Forelimb muscle (tissue), 1 donor: ENCODE measurements around the gene CR1. TPM values are rescaled to one million over a fixed set of nuclear protein-coding genes. Genes with fewer than 3 reads are reported as not detected.
"Not testable (repeated sequence)": the region's sequence is repeated elsewhere in the genome, so short reads cannot be mapped to it uniquely, and the experiment has no call there.

Source experiments
- DNase-seq: peaks from one replicate; pipeline ENCODE4 v3.0.0-alpha.2; 2013; ENCODE audit warnings: low read depth
- polyA plus RNA-seq: library from polyadenylated mRNA; unstranded; fragments of 120-200 nt; gene quantifications from one replicate; pipeline ENCODE4 v1.2.1, GENCODE V29; 2013; ENCODE audit not compliant: insufficient read length

Gene CR1
- polyA plus RNA-seq, 1 donor: 0.78 TPM

DNA sequence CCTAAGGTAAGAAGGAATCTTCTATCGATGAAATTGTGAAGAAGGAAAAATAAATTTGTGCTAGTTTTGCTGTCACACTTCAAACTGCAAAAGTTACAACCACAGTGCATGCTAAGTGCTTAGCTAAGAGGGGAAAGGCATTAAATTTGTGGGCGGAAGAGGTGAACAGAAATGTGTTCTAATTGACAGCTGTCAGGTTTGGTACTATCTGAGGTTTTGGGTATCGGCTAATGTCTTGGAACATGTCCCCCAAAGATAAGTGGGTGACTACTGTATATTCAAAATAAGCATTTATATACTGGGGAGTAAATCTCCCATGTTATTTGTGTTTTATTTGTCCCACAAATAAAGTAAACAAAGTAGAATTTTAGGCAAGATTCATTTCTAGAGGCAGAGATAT lies 8.0 kb downstream of the CR1 start:
- no peak for DNase-seq

- no peak for DNase-seq
Measured at GRCh38 chr1:207504438-207504837, 8.5 kb downstream of the CR1 start.

GRCh38 chr1:207510444-207510843 lies 14.5 kb downstream of the CR1 start:
- DNase-seq: no peak

DNA sequence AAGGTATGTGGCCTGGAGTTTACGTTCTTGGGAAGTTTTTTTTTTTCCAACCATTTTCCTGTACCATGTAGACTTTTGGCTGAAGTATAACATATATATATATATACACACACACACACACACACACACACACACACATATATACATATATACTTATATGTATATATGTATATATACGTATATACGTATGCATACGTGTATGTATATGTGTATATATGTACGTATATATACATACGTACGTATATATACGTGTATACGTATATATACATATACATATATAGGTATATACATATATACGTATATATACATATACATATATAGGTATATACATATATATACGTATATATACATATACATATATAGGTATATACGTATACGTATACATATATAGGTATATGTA lies 18.9 kb downstream of the CR1 start:
- DNase-seq: no peak

GRCh38 chr1:207516729-207517128 lies 20.8 kb downstream of the CR1 start:
- no peak for DNase-seq

DNA sequence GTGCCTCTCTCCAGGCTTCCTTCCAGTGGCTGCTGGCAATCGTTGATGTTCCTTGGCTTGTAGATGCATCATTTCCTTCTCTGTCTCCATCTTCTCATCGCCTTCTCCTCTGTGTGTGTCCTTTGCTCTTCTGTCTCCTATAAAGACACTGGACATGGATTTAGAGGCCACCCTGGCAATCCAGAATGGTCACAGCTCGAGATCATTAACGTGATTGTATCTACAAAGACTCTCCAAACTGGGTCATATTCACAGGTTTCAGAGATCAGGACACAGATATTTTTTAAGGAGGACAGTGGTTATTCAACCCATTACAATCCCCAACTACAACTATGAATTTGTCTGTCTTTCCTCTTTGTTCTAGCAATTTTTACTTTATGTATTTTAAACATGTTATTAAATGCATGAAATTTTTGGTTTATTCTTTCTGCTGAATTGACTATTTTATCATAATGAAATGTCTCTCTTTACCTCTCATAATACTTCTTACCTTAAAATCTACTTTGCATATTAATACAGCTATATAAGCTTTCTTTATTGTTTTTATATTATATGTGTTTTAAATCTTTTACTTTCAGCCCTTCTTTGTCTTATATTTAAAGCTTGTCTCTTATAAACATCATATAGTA lies 22.8 kb downstream of the CR1 start:
- DNase-seq: no peak

- no peak for DNase-seq
Measured at GRCh38 chr1:207519505-207520399, 23.8 kb downstream of the CR1 start.

DNA sequence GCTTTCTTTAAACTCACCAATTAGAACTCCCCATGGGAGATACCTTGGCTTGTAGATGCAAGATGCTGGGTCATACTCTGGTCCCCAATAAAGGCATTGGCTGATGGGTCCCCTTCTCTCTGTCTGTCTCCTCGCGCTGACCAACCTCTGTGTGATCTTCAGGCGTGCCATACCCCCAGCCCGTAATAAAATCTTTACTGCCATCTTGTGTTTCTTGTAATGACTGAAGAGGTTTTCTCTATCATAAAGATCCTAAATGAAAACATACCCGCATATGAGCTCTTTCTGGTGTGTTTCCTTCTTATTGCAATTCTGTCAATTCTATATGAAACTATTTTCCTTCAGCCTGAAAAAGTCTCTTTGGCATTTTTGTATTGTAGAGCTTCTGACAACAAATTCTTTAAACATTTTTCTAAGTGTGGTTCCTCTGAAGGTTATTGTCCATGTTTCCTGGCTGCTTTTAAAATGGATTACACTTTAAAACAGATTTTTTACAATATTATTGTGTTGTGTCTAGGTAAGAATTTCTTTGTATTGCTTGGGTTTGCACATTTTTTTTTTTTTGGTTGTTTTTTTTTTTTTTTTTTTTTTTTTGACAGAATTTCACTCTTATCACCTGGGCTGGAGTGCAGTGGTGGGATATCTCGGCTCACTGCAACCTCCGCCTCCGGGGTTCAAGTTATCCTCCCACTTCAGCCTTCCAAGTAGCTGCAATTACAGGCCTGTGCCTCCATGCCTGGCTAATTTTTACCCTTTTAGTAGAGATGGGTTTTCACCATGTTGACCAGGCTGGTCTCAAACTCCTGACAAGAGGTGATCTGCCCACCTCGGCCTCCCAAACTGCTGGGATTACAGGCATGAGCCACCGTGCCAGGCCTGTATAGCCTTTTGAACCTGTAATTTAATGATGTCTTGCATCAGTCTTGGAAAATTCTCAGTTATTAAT lies 24.7 kb downstream of the CR1 start:
- not testable (repeated sequence) for DNase-seq

DNA sequence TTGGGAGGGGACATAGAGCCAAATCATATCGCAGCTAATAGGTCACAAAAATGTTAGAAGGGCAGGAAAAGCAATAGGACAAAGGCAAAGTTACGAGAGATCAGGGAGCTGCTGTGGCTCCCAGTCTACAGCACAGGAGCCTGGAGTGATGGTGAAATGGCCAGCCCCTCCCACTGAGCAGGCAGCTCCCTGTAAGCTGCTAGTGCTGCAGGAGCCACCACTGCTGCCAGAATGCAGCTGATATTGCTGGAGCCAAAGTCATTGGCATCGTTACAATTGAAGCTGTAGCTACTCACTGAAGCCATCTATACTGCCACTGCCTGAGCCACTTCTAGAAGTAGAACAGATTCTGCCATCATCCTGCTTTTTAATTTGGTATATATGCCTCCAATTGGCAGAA lies 29.3 kb downstream of the CR1 start:
- not testable (repeated sequence) for DNase-seq

GRCh38 chr1:207528401-207528800 lies 32.4 kb downstream of the CR1 start:
- DNase-seq: not testable (repeated sequence)

- not testable (repeated sequence) for DNase-seq
Measured at GRCh38 chr1:207536263-207536662, 40.3 kb downstream of the CR1 start.

DNA sequence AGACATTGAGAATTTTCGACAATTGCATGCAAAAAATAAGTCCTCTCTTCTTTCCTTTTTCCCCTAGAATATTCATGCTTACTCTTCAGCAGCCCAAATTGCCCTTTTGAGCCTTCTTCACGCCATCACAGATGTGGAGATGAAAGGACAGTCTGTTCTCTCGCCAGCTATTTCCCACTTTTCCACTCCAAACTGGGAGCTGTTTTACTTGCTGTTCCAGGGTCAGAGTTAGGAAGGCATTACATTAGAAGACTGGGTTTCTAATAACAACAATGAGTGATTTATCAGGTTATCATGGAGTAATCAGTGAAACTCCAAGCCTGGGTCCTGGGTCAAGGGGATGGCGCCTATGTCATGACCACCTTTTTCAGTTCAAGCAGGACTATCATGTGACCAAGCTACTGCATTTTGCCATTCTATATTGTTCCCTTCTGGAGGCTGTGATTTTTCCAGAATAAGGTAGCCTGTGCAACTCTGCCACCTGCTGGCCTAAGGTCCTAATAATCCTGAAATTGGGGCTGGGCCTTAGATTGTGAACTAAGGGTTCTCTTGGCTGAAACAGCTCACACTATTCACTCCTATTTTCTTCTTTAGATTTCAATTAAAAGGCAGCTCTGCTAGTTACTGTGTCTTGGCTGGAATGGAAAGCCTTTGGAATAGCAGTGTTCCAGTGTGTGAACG lies 50.9 kb downstream of the CR1 start:
- not testable (repeated sequence) for DNase-seq

DNA sequence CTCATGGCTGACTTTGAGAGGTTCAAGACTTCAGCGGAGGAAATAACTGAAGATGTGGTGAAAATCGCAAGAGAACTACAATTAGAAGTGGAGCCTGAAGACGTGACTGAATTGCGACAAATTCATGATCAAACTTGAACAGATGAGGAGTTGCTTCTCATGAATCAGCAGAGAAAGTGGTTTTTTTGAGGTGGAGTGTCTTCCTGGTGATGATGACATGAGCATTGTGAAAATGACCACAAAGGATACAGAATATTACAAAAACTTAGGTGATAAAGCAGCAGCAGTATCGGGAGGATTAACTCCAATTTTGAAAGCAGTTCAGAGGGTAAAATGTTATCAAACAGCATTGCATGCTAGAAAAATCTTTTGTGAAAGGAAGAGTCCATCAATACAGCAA lies 58.9 kb downstream of the CR1 start:
- not testable (repeated sequence) for DNase-seq

DNA sequence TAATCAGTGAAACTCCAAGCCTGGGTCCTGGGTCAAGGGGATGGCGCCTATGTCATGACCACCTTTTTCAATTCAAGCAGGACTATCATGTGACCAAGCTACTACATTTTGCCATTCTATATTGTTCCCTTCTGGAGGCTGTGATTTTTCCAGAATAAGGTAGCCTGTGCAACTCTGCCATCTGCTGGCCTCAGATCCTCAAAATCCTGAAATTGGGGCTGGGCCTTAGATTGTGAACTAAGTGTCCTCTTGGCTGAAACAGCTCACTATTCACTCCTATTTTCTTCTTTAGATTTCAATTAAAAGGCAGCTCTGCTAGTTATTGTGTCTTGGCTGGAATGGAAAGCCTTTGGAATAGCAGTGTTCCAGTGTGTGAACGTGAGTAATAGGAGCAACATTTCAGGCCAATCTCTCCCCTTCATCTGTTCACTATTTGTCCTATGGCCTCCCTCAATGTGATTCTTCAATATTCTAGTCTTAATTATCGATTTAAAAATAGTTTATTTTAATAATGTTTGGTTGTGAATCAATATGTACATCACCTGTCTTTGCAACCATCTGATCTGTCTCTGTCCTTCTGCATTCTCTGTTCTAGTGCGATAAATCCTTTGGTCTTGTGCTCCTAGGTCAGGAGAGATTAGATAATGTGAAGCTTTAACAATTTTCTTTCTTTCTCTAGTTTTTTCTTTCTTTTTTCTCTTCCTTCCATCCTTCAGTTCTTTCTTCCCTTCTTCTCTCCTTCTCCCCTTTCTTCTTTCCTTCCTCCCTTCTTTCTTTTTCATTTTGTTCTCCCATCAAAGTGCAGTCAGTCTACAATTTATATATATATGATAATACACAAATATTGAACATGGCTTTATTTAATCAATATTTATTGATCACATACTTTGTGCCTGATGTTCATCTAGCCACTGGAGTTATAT lies 69.8 kb downstream of the CR1 start:
- peak; percentile 1 for DNase-seq

DNA sequence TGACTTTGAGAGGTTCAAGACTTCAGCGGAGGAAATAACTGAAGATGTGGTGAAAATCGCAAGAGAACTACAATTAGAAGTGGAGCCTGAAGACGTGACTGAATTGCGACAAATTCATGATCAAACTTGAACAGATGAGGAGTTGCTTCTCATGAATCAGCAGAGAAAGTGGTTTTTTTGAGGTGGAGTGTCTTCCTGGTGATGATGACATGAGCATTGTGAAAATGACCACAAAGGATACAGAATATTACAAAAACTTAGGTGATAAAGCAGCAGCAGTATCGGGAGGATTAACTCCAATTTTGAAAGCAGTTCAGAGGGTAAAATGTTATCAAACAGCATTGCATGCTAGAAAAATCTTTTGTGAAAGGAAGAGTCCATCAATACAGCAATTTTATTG lies 76.0 kb downstream of the CR1 start:
- not testable (repeated sequence) for DNase-seq

DNA sequence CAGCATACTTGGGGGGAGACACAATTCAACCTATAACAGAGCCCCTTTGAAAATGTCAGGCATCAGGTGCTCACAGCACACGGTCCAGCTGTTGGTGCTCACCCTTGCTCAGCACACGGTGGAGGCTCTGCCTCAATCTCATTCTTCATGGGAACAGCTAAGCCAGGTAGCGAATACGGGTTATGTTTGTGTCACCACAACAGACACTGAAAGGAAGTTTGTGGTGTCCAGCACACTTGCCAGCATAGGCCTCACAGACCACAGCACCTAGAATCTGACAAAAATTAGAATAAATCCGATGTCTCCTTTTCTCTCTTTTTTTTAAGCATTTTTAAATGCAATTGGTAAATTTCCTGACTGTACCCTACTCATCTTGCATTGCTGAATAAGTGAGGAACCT lies 77.1 kb downstream of the CR1 start:
- not testable (repeated sequence) for DNase-seq

- DNase-seq: not testable (repeated sequence)
Measured at GRCh38 chr1:207575381-207575780, 79.4 kb downstream of the CR1 start.

DNA sequence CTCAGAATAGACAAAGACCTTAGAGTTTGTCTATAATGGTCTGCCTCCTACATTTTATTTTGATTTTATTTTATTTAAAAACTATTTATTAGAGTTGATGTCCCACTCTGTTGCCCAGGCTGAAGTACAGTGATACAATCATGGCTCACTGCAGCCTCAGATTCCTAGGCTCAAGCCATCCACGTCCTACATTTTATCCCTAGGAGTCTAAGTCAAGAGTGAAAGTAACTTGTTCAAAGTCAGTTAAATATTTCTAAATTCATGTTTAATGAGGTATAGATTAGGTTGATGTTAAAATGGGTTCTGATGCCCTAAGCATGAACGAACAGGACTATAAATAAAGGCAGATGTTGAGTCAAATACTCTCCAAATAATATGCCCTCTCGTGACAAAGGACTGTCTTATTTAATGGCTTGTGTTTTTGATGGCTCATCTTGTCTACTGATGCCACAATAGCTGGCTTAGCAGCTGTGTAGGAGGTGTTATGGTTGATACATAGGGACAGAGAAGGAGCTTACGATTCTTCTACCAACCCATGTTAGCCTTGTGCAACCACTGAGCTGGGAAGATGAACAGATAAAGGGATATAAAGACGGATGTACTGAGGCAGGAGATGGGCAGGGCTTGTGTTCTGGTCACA lies 83.0 kb downstream of the CR1 start:
- no peak for DNase-seq

DNA sequence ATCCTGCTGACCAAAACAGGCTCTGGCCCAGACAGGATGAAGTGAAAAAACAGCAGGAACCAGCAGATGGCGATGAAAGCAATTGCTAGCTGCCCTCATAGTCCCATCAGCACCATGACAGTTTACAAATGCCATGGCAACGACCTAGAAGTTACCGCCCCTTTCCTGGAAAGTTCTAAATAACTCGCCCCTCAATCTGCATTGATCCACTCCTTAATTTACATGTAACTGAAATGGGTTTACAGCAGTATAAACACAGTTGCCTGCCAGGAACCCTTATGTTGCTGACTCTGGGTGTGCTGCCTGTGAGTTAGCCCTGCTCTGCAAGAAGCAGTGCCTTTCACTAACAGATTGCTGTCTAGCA lies 83.5 kb downstream of the CR1 start:
- DNase-seq: peak; percentile 4
